ENCODE measurements around the gene KIAA0513.

KIAA0513 gene

GRCh38 chr16:85090873-85091521, 63.4 kb downstream of the KIAA0513 start:
- DNase-seq (ENCODE audit: low spot score) = no peak

GRCh38 chr16:85091522-85091910, 63.9 kb downstream of the KIAA0513 start:
- no peak for DNase-seq (ENCODE audit: low spot score)

- no peak for DNase-seq (ENCODE audit: low spot score)
Measured at GRCh38 chr16:85092309-85092708, 64.7 kb downstream of the KIAA0513 start.

- no peak for DNase-seq (ENCODE audit: low spot score)
Measured at GRCh38 chr16:85092851-85093250, 65.3 kb downstream of the KIAA0513 start.

- DNase-seq (ENCODE audit: low spot score) = no peak
Measured at GRCh38 chr16:85093705-85094104, 66.1 kb downstream of the KIAA0513 start.

GRCh38 chr16:85094176-85094805, 66.7 kb downstream of the KIAA0513 start:
- no peak for DNase-seq (ENCODE audit: low spot score)

- DNase-seq (ENCODE audit: low spot score) = no peak
Measured at GRCh38 chr16:85094812-85095211, 67.2 kb downstream of the KIAA0513 start.

GRCh38 chr16:85096921-85097320, 69.3 kb downstream of the KIAA0513 start:
- no peak for DNase-seq (ENCODE audit: low spot score)

- DNase-seq (ENCODE audit: low spot score) = no peak
Measured at GRCh38 chr16:85098565-85098964, 71.0 kb downstream of the KIAA0513 start.

- DNase-seq (ENCODE audit: low spot score) = no peak
Measured at GRCh38 chr16:85100265-85100664, 72.7 kb downstream of the KIAA0513 start.

- DNase-seq (ENCODE audit: low spot score) = no peak
Measured at GRCh38 chr16:85101956-85102630, 74.5 kb downstream of the KIAA0513 start.

GRCh38 chr16:85103114-85104079, 75.8 kb downstream of the KIAA0513 start:
- DNase-seq (ENCODE audit: low spot score) = no peak

GRCh38 chr16:85104147-85104546, 76.6 kb downstream of the KIAA0513 start:
- DNase-seq (ENCODE audit: low spot score) = no peak

- no peak for DNase-seq (ENCODE audit: low spot score)
Measured at GRCh38 chr16:85104821-85105391, 77.3 kb downstream of the KIAA0513 start.

GRCh38 chr16:85105475-85105874, 77.9 kb downstream of the KIAA0513 start:
- DNase-seq (ENCODE audit: low spot score) = no peak

GRCh38 chr16:85107083-85107482, 79.5 kb downstream of the KIAA0513 start:
- DNase-seq (ENCODE audit: low spot score) = no peak

GRCh38 chr16:85107532-85107931, 79.9 kb downstream of the KIAA0513 start:
- DNase-seq (ENCODE audit: low spot score) = no peak

- no peak for DNase-seq (ENCODE audit: low spot score)
Measured at GRCh38 chr16:85110105-85110504, 82.5 kb downstream of the KIAA0513 start.

- no peak for DNase-seq (ENCODE audit: low spot score)
Measured at GRCh38 chr16:85111184-85111583, 83.6 kb downstream of the KIAA0513 start.

- DNase-seq (ENCODE audit: low spot score) = no peak
Measured at GRCh38 chr16:85112364-85112763, 84.8 kb downstream of the KIAA0513 start, which contains the start of gene CIBAR2. Gene CIBAR2 (minus strand): TSS chr16:85112472. CDS start chr16:85112352, 120 bp downstream.

GRCh38 chr16:85113168-85113733, 85.7 kb downstream of the KIAA0513 start:
- DNase-seq (ENCODE audit: low spot score) = no peak
